Stimulated activated CD4-positive, alpha-beta T cell treated with anti-CD3 and anti-CD28 coated beads, Interleukin-4, amount 100 ng/mL, for 1 hour (primary cell): ENCODE measurements around the gene YPEL1.

Experiments used
- DNase-seq: peaks from one replicate; pipeline ENCODE4 v3.0.0-alpha.2; 2020

The YPEL1 gene

GRCh38 chr22:21735200-21736083, at the start of gene YPEL1:
Gene YPEL1, minus strand, starts transcription at chr22:21735794. Its CDS starts 25,050 bp downstream, at chr22:21710744.
- DNase-seq: peak; percentile 94

- no peak for DNase-seq
These were observed 44.7 kb upstream of the YPEL1 start for GRCh38 chr22:21780259-21780658.

- DNase-seq: no peak
These were observed 43.9 kb upstream of the YPEL1 start for GRCh38 chr22:21779444-21779843.

GRCh38 chr22:21778705-21779363, 43.2 kb upstream of the YPEL1 start:
- DNase-seq: no peak

GRCh38 chr22:21771631-21771976, 36.0 kb upstream of the YPEL1 start:
- DNase-seq: no peak

GRCh38 chr22:21768435-21768834, 32.8 kb upstream of the YPEL1 start:
- no peak for DNase-seq

GRCh38 chr22:21766691-21767462, 31.3 kb upstream of the YPEL1 start:
- DNase-seq: peak; percentile 7

GRCh38 chr22:21765909-21766529, 30.4 kb upstream of the YPEL1 start:
- DNase-seq: no peak

- DNase-seq: peak; percentile 18
These were observed 28.6 kb upstream of the YPEL1 start for GRCh38 chr22:21764038-21764804.

GRCh38 chr22:21762712-21763581, 27.4 kb upstream of the YPEL1 start:
- peak; percentile 37 for DNase-seq

- no peak for DNase-seq
These were observed 26.5 kb upstream of the YPEL1 start for GRCh38 chr22:21761994-21762680.

GRCh38 chr22:21761086-21761485, 25.5 kb upstream of the YPEL1 start:
- no peak for DNase-seq

- no peak for DNase-seq
These were observed 25.0 kb upstream of the YPEL1 start for GRCh38 chr22:21760640-21761039.

- no peak for DNase-seq
These were observed 24.2 kb upstream of the YPEL1 start for GRCh38 chr22:21759646-21760376.

- no peak for DNase-seq
These were observed 23.5 kb upstream of the YPEL1 start for GRCh38 chr22:21759093-21759492.

GRCh38 chr22:21758091-21758864, 22.7 kb upstream of the YPEL1 start:
- DNase-seq: no peak

- DNase-seq: no peak
These were observed 20.3 kb upstream of the YPEL1 start for GRCh38 chr22:21755851-21756284.

- DNase-seq: no peak
These were observed 18.9 kb upstream of the YPEL1 start for GRCh38 chr22:21754523-21754922.
